OCI-LY7 (cell line): ENCODE measurements around the gene ELMO1. TPM values are rescaled to one million over a fixed set of nuclear protein-coding genes. Genes with fewer than 3 reads are reported as not detected.

ENCODE experiments used
- BruUV-seq: library from RNA; stranded (reverse); fragments of 400-500 nt; replicated peaks from 2 replicates; lab custom pipeline; 2021; lab: Mats Ljungman, UMichigan
- CTCF ChIA-PET: fragments of 300-600 bp; sonication (Branson Sonifier 250); formaldehyde crosslinking; loops from one replicate; lab custom pipeline; 2022; ENCODE audit warnings: antibody characterized with exemption; ENCODE audit not compliant: unreplicated experiment; lab: Charles Lee
- POLR2A ChIA-PET: fragments of 300-600 bp; sonication (Branson Sonifier 250); formaldehyde crosslinking; loops from one replicate; lab custom pipeline; 2022; ENCODE audit warnings: antibody characterized with exemption; lab: Charles Lee
- DNase-seq: peaks from one replicate; pipeline ENCODE4 v3.0.0-alpha.2; 2015; ENCODE audit warnings: low spot score
- H2AFZ ChIP-seq: fragments of 200-600 bp; sonication (generic), shearing (Covaris generic); 2 replicates; pipeline ENCODE4 v1.6.1; 2014; ENCODE audit warnings: mild to moderate bottlenecking, antibody characterized with exemption, low read length, moderate library complexity
- H3K27ac ChIP-seq: fragments of 200-600 bp; sonication (generic); 2 replicates; pipeline ENCODE4 v1.5.1; 2014; ENCODE audit warnings: mixed run types, low read depth, mild to moderate bottlenecking, moderate library complexity, low read length, inconsistent platforms; ENCODE audit not compliant: poor library complexity, severe bottlenecking
- H3K36me3 ChIP-seq: fragments of 200-600 bp; sonication (generic); 2 replicates; pipeline ENCODE4 v1.6.1; 2014; ENCODE audit warnings: mild to moderate bottlenecking, antibody characterized with exemption, low read length, moderate library complexity, mixed read lengths; ENCODE audit not compliant: insufficient read depth
- H3K4me1 ChIP-seq: fragments of 200-600 bp; sonication (generic); 2 replicates; pipeline ENCODE4 v1.5.1; 2014; ENCODE audit warnings: mild to moderate bottlenecking, low read length; ENCODE audit not compliant: insufficient read depth, poor library complexity, severe bottlenecking
- H3K4me2 ChIP-seq: fragments of 200-600 bp; sonication (generic); 2 replicates; pipeline ENCODE4 v1.6.1; 2014; ENCODE audit warnings: mild to moderate bottlenecking, low read length
- H3K4me3 ChIP-seq: fragments of 200-600 bp; sonication (generic); 2 replicates; pipeline ENCODE4 v1.5.1; 2014; ENCODE audit warnings: mild to moderate bottlenecking, low read depth, low read length; ENCODE audit not compliant: poor library complexity, severe bottlenecking
- H3K79me2 ChIP-seq: fragments of 200-600 bp; sonication (generic); 2 replicates; pipeline ENCODE4 v1.6.1; 2016; ENCODE audit warnings: low read depth, mild to moderate bottlenecking, low read length, moderate library complexity, mixed read lengths; ENCODE audit not compliant: insufficient read depth
- H3K9me2 ChIP-seq: fragments of 200-600 bp; sonication (generic); 2 replicates; pipeline ENCODE4 v1.6.1; 2016; ENCODE audit warnings: mild to moderate bottlenecking, low read length, mixed read lengths; ENCODE audit not compliant: insufficient read depth
- H3K9me3 ChIP-seq: fragments of 200-600 bp; sonication (generic); 2 replicates; pipeline ENCODE4 v1.6.1; 2014; ENCODE audit warnings: mild to moderate bottlenecking, mixed run types, low read length, mixed read lengths
- H4K20me1 ChIP-seq: fragments of 200-600 bp; sonication (generic); 2 replicates; pipeline ENCODE4 v1.6.1; 2014; ENCODE audit warnings: mild to moderate bottlenecking, antibody characterized with exemption, low read length, moderate library complexity, mixed read lengths; ENCODE audit not compliant: insufficient read depth
- EZH2phosphoT487 ChIP-seq: fragments of 200-600 bp; sonication (generic); IDR thresholded peaks from 2 replicates; pipeline ENCODE4 v1.6.1; 2018; ENCODE audit warnings: low read depth, borderline replicate concordance, mild to moderate bottlenecking, mixed run types, antibody characterized with exemption, low read length, moderate library complexity, mixed read lengths
- intact Hi-C: fragments of 100-400 bp; cut with micrococcal nuclease; formaldehyde crosslinking; loops from one replicate; pipeline ENCODE4 v1.10.0; 2022; ENCODE audit not compliant: unreplicated experiment
- total RNA-seq, 2 experiments: library from RNA; depleted of rRNA in 1 of 2; stranded (reverse); fragments of >200 nt in 1 of 2; shearing (Covaris generic) in 1 of 2; gene quantifications; 2 replicates each; pipeline ENCODE4 v1.2.3, GENCODE V29; 2014 to 2022
- TF ChIP-seq, protein P1 (sequence below): fragments of 200-600 bp; sonication (generic); conservative IDR thresholded peaks from 2 replicates; pipeline ENCODE4 v1.5.1; 2014; ENCODE audit warnings: mild to moderate bottlenecking, antibody characterized with exemption, low read length, moderate library complexity, mixed read lengths

Gene ELMO1
- total RNA-seq, 2 experiments from 2014 or later: 101 to 103 TPM

- POLR2A ChIA-PET: interaction anchor here (0.8 kb wide), 1 partner anchor 81 kb away, joined by 3 read pairs; no protein-coding TSS in a partner anchor
- DNase-seq: no peak
- no TSS peak for BruUV-seq
- no peak for TF ChIP-seq EZH2phosphoT487
- TF ChIP-seq, protein P1, sequence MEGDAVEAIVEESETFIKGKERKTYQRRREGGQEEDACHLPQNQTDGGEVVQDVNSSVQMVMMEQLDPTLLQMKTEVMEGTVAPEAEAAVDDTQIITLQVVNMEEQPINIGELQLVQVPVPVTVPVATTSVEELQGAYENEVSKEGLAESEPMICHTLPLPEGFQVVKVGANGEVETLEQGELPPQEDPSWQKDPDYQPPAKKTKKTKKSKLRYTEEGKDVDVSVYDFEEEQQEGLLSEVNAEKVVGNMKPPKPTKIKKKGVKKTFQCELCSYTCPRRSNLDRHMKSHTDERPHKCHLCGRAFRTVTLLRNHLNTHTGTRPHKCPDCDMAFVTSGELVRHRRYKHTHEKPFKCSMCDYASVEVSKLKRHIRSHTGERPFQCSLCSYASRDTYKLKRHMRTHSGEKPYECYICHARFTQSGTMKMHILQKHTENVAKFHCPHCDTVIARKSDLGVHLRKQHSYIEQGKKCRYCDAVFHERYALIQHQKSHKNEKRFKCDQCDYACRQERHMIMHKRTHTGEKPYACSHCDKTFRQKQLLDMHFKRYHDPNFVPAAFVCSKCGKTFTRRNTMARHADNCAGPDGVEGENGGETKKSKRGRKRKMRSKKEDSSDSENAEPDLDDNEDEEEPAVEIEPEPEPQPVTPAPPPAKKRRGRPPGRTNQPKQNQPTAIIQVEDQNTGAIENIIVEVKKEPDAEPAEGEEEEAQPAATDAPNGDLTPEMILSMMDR: no peak
- peaks cover 48% of the 10 kb centered on the region for H3K36me3 ChIP-seq
- H4K20me1 ChIP-seq: no peaks in the 10 kb centered on the region
- H3K9me2 ChIP-seq: no peaks in the 10 kb centered on the region
- H2AFZ ChIP-seq: no peak overlapping the region
- H3K4me1 ChIP-seq: no peaks in the 10 kb centered on the region
- no peaks in the 10 kb centered on the region for H3K9me3 ChIP-seq
- H3K4me2 ChIP-seq: no peak overlapping the region
- no peaks in the 10 kb centered on the region for H3K79me2 ChIP-seq
- H3K4me3 ChIP-seq: no peak overlapping the region
- intact Hi-C loops: no loop called here
- CTCF ChIA-PET: no interaction called here
- no peak overlapping the region for H3K27ac ChIP-seq
Observed at GRCh38 chr7:37095122-37095521, 353.5 kb downstream of the ELMO1 start.

DNA sequence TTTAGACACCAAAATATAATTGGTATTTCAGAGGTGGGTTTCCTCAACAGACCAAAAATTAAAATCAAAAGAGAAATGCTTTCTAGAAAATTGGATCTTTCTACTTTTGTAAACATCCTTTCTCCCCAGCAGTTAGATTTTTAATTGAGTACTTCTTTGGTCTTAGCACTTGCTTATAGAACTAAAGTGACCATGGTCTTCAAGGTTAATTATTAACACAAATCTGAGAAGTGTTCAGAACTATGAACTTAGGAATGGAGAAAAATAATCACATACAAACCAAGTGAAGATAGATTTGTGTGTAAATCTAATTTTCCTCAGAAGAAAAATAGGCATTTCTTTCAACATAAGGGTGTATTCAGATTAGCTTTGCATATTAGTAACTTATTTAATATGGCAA, 355.4 kb downstream of the ELMO1 start:
- intact Hi-C loops: no loop called here

DNA sequence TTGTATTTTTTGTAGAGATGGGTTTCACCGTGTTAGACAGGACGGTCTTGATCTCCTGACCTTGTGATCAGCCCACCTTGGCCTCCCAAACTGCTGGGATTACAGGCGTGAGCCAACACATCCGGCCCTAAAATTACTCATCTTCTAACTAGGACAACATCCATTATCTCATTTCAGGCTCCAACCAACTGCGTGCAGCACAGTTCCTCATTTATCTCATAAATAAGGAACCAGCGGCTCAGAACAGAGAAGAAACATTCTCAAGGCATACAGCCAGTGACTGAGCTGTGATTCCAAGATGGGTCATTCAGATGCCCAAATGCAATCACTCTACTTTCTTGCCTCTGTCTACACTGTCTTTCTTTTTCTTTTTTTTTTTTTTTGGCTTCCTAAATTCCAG, 356.1 kb downstream of the ELMO1 start:
- no peaks in the 10 kb centered on the region for H4K20me1 ChIP-seq
- TF ChIP-seq, protein P1: no peak
- TF ChIP-seq EZH2phosphoT487: no peak
- H3K9me3 ChIP-seq: no peaks in the 10 kb centered on the region
- BruUV-seq: no TSS peak
- H3K36me3 ChIP-seq: peaks cover 48% of the 10 kb centered on the region
- POLR2A ChIA-PET: no interaction called here
- H3K4me2 ChIP-seq: no peak overlapping the region
- H3K4me1 ChIP-seq: no peaks in the 10 kb centered on the region
- H3K79me2 ChIP-seq: no peaks in the 10 kb centered on the region
- DNase-seq: no peak
- no peak overlapping the region for H2AFZ ChIP-seq
- no peak overlapping the region for H3K27ac ChIP-seq
- intact Hi-C loops: no loop called here
- H3K9me2 ChIP-seq: no peaks in the 10 kb centered on the region
- CTCF ChIA-PET: no interaction called here
- H3K4me3 ChIP-seq: no peak overlapping the region

More for the DNA sequence above, 355.4 kb downstream of the ELMO1 start:
- H3K4me2 ChIP-seq: no peak overlapping the region
- H3K4me3 ChIP-seq: no peak overlapping the region
- no peaks in the 10 kb centered on the region for H3K4me1 ChIP-seq
- H4K20me1 ChIP-seq: no peaks in the 10 kb centered on the region
- no peak for DNase-seq
- no peaks in the 10 kb centered on the region for H3K79me2 ChIP-seq
- TF ChIP-seq EZH2phosphoT487: no peak
- TF ChIP-seq, protein P1: no peak
- ChIA-PET POLR2A (no interaction called here), CTCF (no interaction called here)
- BruUV-seq: no TSS peak
- H2AFZ ChIP-seq: no peak overlapping the region
- H3K27ac ChIP-seq: no peak overlapping the region
- H3K9me3 ChIP-seq: no peaks in the 10 kb centered on the region
- H3K36me3 ChIP-seq: peaks cover 48% of the 10 kb centered on the region
- H3K9me2 ChIP-seq: no peaks in the 10 kb centered on the region
